GM21423 (cell line): ENCODE measurements around the gene DDX20.

ENCODE experiments used
- ATAC-seq: cut with Tn5 transposase; IDR thresholded peaks from one replicate; pipeline ENCODE4 v1.9.1; 2021; ENCODE audit warnings: mild to moderate bottlenecking, moderate library complexity; ENCODE audit not compliant: unreplicated experiment

Gene DDX20, protein sequence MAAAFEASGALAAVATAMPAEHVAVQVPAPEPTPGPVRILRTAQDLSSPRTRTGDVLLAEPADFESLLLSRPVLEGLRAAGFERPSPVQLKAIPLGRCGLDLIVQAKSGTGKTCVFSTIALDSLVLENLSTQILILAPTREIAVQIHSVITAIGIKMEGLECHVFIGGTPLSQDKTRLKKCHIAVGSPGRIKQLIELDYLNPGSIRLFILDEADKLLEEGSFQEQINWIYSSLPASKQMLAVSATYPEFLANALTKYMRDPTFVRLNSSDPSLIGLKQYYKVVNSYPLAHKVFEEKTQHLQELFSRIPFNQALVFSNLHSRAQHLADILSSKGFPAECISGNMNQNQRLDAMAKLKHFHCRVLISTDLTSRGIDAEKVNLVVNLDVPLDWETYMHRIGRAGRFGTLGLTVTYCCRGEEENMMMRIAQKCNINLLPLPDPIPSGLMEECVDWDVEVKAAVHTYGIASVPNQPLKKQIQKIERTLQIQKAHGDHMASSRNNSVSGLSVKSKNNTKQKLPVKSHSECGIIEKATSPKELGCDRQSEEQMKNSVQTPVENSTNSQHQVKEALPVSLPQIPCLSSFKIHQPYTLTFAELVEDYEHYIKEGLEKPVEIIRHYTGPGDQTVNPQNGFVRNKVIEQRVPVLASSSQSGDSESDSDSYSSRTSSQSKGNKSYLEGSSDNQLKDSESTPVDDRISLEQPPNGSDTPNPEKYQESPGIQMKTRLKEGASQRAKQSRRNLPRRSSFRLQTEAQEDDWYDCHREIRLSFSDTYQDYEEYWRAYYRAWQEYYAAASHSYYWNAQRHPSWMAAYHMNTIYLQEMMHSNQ

DNA sequence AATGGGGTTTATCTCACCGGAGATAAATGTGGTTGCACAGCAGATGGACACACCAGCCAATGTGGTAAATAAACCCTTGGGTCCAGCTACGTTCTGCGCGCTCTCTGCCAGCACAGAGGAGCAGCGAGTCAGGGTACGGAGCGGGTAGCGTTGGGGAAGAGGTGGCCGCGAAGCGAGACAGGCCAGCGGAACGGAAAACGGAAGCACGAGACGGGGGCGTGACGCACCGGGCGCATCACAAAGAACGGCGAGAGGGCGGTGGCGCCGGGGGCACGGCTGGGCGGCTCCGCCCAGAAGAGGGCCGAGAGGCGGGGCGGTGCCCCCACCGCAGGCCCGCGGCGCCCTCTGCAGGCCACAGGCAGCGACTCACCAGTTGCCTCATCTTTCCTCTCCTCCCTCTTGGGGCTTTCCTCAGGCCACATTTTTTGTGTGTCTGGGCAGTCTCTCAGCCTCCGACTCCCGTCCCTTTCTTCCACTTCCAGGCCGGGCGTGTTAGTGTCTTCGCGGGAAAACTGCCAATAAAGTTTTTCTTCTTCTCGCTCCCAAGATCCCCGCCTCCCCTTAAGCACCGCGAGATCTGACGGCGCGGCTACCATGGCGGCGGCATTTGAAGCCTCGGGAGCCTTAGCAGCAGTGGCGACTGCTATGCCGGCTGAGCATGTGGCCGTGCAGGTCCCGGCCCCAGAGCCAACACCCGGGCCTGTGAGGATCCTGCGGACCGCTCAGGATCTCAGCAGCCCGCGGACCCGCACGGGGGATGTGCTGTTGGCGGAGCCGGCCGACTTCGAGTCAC, at the start of gene DDX20:
TSS of gene DDX20 (plus strand) at position 571 of the 793 bp plus-strand sequence. CDS start at position 595, 24 bp downstream.
- ATAC-seq: peak; percentile 94

GRCh38 chr1:111706921-111707320, 48.8 kb upstream of the DDX20 start:
- ATAC-seq: no peak

- ATAC-seq: no peak
These were observed 47.8 kb upstream of the DDX20 start for GRCh38 chr1:111707906-111708305.

DNA sequence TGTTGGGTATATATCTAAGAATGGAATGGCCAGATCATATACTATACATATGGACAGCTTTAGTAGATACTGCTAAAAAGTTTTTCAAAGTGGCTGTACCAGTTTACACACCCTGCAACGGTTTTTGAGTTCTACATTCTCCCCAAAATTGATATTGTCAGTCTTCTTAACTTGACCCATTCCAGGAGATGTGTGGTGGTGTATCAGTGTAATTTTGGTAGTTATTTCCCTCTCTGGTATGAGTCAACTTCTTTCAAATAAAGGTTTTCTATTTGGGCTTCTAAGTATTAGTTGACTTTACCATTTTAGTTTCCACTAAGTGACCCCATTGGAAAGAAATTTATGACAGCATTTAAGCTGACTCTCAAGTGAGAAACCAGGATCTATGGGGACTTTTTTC, 45.7 kb upstream of the DDX20 start:
- no peak for ATAC-seq

DNA sequence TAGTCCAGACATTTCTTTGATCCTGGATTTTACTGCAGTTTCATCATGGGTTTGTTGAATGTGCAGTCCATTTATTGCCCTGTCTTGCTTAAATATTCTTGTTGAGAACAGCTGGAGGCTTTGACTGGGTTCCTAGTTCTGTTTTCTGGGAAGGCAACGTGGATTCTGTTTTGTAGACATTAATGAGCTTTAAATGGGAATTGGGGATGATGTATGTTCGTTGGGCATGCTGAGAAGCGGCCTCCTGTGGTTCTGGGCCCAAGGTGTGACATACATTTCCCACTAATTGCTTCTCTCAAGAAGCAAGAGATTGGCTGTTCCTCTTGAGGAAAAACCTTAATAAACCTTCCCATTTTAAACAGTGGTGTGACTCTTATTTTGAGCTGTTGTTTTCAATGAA, 39.4 kb upstream of the DDX20 start:
- no peak for ATAC-seq

DNA sequence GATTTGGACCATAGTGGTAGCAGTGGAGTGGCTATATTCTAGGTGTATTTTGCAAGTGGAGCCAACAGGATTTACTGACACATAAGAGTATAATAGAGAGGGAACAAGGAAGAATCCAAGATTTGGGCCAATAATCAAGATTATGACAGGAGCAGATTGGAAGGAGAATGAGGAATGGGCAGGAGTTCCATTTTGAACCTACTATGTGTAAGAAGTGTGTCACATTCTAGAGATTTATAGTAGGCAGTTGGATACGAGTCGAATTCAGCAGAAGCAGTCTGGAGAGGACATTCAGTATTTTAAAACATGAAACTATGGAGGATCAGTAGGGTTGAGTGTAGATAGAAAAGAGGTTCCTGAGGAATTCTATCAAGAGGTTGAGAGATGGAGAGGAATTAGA, 38.3 kb upstream of the DDX20 start:
- no peak for ATAC-seq

DNA sequence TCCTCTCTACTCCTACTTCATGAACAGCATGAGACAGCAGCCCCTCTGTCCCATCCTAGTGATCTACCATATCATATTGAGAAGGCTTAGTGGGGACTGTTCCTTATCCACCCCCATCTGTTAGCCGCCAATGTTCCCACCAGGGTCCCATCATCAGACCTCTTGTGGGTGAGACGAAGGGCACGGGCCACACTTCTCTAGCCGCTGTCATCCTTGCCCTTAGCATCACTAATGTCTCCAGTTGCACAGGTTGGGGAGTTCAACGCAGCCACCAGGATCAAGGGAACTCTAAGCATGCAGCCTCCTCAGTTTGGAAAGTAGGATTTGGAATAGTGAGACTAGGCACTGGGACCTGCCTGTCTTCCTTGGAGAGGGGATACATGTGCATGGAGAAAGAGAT, 36.6 kb upstream of the DDX20 start:
- no peak for ATAC-seq

GRCh38 chr1:111719674-111720132, 36.0 kb upstream of the DDX20 start:
- no peak for ATAC-seq

- no peak for ATAC-seq
These were observed 35.3 kb upstream of the DDX20 start for GRCh38 chr1:111720274-111720976.

- no peak for ATAC-seq
These were observed 34.5 kb upstream of the DDX20 start for GRCh38 chr1:111720977-111721786.

DNA sequence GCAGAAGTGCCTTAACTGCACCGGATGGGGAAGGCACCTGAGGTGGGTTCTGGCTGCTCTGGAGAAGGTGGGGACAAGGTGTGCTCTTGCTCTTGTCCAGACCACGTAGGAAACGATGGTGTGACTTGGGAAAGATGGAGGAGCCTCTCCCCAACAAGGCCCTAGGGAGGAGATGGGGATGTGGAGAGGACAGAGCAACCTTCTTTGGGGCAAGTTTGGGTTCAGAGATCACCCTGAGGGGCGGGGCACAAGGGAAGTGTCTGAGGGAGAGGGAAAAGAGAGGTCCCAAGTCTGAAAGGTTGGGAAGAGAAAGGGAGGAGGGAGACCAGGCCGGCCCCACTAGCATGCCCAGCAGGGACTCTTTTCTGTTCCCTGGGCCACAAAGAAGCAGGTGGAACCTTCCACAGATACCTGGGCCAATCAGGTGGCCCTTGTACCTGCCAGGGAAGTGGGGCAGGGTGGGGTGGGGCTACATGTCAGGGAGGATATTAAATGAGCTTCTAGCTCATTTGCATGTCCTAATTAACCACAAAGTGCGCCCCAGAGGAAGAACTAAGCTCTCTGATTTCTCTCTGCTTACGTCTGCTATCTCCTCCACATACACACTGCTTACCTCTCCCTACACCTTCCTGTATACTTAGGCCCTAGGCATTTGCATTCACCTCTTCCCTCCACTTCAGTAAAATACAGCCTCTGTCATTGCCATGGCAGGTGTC, 32.5 kb upstream of the DDX20 start:
- no peak for ATAC-seq

GRCh38 chr1:111723871-111724270, 31.8 kb upstream of the DDX20 start:
- no peak for ATAC-seq

- ATAC-seq: no peak
These were observed 30.5 kb upstream of the DDX20 start for GRCh38 chr1:111725192-111725591.

DNA sequence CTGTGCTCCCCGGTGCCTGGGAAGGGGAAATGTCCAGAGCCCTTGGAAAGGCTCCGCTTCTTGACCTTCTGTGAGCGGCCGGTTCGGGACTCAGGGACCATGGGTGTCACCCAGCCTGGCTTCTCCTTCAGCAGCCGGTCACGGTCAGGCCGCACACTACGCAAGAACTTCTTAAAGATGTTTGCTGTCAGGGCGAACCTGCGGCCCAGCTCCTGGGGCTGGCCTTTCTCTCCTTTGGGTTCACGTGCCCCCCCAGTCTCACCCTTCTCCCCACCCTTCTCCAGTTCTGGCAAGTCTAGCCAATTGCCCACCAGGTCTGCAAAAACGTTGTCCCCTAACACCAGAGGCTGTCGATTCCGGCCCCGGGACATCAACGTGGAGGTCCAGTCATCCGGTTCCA, 28.6 kb upstream of the DDX20 start:
- ATAC-seq: no peak

DNA sequence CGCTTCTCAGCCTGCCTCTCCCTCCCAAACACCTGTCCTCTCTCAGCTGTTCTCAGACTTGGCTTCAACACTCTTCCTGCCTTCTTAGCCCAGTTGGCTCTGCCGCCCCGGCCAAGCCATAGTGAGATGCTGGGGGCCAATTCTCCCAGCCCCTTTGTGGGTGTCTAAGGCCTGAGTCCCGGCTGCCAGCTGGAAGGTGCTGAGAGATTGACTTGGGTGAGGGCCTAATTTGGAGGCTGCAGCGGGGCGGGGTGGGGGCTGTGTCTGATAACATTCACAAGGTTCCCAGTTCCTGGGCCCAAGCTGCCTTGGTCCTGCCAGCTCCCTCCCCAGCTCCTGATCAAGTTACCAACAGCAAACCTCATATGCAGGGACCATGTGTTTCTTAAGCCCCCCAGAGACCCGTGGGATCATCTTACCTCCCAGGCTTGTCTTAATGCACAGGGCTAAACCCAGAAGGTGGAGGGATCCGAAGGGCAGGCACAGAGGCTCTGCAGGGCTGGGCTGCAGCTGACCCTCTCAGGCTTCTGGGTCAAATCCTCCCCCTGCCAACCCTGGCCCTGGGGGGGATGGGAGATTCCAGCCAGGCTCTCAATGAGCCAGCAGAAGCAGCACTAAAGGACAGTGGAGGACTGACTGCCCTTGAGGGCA, 26.3 kb upstream of the DDX20 start:
- no peak for ATAC-seq

DNA sequence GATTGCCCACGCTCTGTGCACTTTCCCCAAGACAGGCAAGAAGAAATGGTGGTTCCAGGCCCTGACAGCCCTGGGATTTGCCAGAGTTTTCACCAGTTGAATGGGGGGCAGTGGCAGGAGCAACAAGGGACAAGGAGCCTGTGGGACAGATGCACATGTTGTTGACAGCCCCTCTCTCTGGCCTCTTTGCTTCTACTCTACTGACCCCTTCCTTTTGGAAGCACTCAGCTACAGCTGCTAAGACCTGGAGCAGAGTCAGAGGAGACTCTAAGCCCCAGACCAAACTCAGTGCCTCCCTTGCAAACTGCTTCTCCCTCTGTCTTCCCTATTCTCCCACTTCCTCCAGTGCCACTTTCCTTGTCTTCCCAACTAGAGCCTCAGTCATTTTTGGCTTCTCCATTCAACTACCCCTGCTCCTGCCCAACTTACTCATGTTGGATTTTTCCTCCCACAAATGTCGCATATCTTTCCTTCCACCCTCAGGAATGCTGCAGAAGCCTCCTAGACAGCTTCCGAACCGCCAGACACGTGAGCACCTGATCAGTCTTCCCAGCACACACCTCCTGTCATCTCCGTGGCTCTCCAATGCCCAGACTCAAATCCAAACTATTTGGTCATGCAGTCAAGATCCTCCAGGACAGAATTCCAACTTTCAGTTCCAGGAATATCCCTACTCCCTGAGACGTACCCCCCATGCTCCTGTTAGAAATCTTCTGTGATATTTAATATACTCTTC, 25.6 kb upstream of the DDX20 start:
- ATAC-seq: no peak

DNA sequence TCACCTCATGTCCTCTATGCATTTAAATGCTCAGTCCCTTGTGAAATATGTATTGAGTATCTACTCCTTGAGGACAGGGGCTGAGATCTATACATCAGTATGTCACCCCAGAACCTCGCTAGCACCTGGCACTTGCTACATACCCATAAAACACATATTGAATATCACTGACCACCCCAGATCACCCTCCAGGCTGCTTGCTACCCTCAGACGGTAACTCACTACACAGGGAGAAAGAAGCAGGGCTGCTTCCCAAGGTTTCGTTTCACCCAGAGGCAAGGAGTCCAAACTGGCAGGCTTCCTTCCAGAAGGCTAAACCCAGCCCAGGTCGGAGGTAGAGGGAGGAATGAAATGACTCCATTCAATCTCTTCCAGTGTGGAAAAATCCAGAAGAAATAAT, 25.0 kb upstream of the DDX20 start:
- no peak for ATAC-seq

GRCh38 chr1:111731956-111732355, 23.7 kb upstream of the DDX20 start:
- ATAC-seq: no peak
